Measurements from ENCODE around the gene DDX49. TPM values are rescaled to one million over a fixed set of nuclear protein-coding genes. Genes with fewer than 3 reads are reported as not detected.

Gene DDX49
- total RNA-seq, 1 experiment from 2014 or later = 47.9 TPM

DNA sequence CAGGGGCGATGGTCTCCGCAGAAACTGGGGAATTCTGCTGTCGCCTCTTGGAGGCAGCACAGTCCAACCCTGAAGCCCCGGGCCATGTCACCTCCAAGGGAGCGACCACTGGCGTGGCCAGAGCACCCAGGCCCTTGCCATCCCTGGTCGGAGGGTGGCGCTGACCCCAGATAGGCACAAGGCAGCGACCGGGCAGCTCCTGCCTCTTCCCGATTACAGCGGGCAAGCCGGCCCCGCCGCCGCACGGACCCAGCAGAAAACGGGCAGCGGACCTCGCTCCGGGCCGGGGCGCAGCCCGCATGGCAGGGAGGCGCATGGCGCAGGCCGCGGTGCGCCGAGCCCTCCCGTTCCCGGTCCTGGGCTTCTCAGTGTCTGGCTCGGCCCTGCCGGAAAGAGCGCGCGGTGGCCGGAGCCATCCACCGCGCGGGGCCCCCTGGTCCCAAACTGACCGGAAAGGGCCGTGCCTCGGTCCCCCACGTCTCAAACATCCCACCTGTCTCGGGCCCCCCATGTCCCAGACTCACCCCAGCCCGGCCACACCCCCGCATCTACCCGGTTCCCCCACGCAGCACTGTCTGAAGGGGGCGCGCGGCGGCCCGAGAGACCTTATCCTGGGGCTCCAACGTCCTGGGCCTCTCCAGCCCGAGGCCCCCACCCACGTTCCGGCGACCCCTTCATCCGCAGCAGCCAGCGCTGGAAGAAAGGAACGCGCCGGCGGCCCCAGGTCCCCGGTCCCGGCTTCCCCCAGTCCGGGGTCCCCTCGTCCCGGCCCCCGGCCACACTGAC, 24.3 kb upstream of the DDX49 start (continued):
- TF ChIP-seq OVOL2 (CRISPR knock-in tag; IDR thresholded peaks at IDR 0.05; ENCODE audit: borderline replicate concordance) (no peak), SMAD3 (CRISPR knock-in tag; IDR thresholded peaks at IDR 0.05; ENCODE audit: borderline replicate concordance) (no peak), FOXK1 (CRISPR knock-in tag; IDR thresholded peaks at IDR 0.05) (no peak), CTCF (IDR thresholded peaks at IDR 0.05) (peak; percentile 15; the same call in 1 of the 2 replicates), PRRX2 (CRISPR knock-in tag; IDR thresholded peaks at IDR 0.05) (no peak), SMAD4 (CRISPR knock-in tag; IDR thresholded peaks at IDR 0.05) (no peak), NR2C2 (CRISPR knock-in tag; IDR thresholded peaks at IDR 0.05) (0 out of 2 replicates have a peak, but pooled peaks have one; percentile 30), GTF2I (CRISPR knock-in tag; conservative IDR thresholded peaks at IDR 0.05) (no peak), ZNF317 (CRISPR knock-in tag; IDR thresholded peaks at IDR 0.05; ENCODE audit: borderline replicate concordance, low read depth) (no peak), PRDM15 (CRISPR knock-in tag; IDR thresholded peaks at IDR 0.05) (no peak), HMGA2 (CRISPR knock-in tag; IDR thresholded peaks at IDR 0.05) (no peak), ZNF121 (CRISPR knock-in tag; IDR thresholded peaks at IDR 0.05) (0 out of 2 replicates have a peak, but pooled peaks have one; percentile 29), CREB1 (CRISPR knock-in tag; IDR thresholded peaks at IDR 0.05) (no peak), ARID4B (CRISPR knock-in tag; IDR thresholded peaks at IDR 0.05; ENCODE audit: borderline replicate concordance) (peak; percentile 51; the same call in 1 of the 2 replicates), ZNF423 (CRISPR knock-in tag; IDR thresholded peaks at IDR 0.05) (peak; percentile 7; the same call in 1 of the 2 replicates), ZNF263 (CRISPR knock-in tag; IDR thresholded peaks at IDR 0.05; ENCODE audit: low read depth) (no peak), ATF1 (CRISPR knock-in tag; IDR thresholded peaks at IDR 0.05) (no peak), CDX4 (CRISPR knock-in tag; IDR thresholded peaks at IDR 0.05; ENCODE audit: borderline replicate concordance) (no peak), TCF7 (CRISPR knock-in tag; IDR thresholded peaks at IDR 0.05; ENCODE audit: low read depth) (no peak), KAT7 (CRISPR knock-in tag; IDR thresholded peaks at IDR 0.05; ENCODE audit: borderline replicate concordance) (no peak), AR (CRISPR knock-in tag; IDR thresholded peaks at IDR 0.05) (no peak), JUN (CRISPR knock-in tag; IDR thresholded peaks at IDR 0.05) (0 out of 2 replicates have a peak, but pooled peaks have one; percentile 10)
- TF ChIP-seq, protein P1, sequence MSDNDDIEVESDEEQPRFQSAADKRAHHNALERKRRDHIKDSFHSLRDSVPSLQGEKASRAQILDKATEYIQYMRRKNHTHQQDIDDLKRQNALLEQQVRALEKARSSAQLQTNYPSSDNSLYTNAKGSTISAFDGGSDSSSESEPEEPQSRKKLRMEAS (CRISPR knock-in tag; IDR thresholded peaks at IDR 0.05) = peak; percentile 73; the same call in 1 of the 2 replicates
- TF ChIP-seq, protein P2, sequence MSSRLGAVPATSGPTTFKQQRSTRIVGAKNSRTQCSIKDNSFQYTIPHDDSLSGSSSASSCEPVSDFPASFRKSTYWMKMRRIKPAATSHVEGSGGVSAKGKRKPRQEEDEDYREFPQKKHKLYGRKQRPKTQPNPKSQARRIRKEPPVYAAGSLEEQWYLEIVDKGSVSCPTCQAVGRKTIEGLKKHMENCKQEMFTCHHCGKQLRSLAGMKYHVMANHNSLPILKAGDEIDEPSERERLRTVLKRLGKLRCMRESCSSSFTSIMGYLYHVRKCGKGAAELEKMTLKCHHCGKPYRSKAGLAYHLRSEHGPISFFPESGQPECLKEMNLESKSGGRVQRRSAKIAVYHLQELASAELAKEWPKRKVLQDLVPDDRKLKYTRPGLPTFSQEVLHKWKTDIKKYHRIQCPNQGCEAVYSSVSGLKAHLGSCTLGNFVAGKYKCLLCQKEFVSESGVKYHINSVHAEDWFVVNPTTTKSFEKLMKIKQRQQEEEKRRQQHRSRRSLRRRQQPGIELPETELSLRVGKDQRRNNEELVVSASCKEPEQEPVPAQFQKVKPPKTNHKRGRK (CRISPR knock-in tag; IDR thresholded peaks at IDR 0.05; ENCODE audit: borderline replicate concordance) = no peak

All from WTC11 (cell line).